ENCODE results near the gene MBOAT1.
A peak's percentile ranks its signal among the peaks of the same experiment; 100 is the strongest.
"Not testable (repeated sequence)": the region's sequence is repeated elsewhere in the genome, so short reads cannot be mapped to it uniquely, and the experiment has no call there.

The MBOAT1 gene

GRCh38 chr6:20212392-20213111 lies at the start of gene MBOAT1:
Gene MBOAT1 (minus strand): TSS chr6:20212469. CDS start chr6:20212234, 235 bp downstream.
- peak; percentile 79 for DNase-seq

GRCh38 chr6:20261685-20262084 lies 49.4 kb upstream of the MBOAT1 start:
- DNase-seq = no peak

- DNase-seq = no peak
Measured at GRCh38 chr6:20260360-20260759, 48.1 kb upstream of the MBOAT1 start.

GRCh38 chr6:20259316-20260049 lies 47.2 kb upstream of the MBOAT1 start:
- DNase-seq = no peak

- no peak for DNase-seq
Measured at GRCh38 chr6:20255428-20255827, 43.2 kb upstream of the MBOAT1 start.

- DNase-seq = no peak
Measured at GRCh38 chr6:20254295-20254694, 42.0 kb upstream of the MBOAT1 start.

GRCh38 chr6:20253021-20253420 lies 40.8 kb upstream of the MBOAT1 start:
- DNase-seq = no peak

- no peak for DNase-seq
Measured at GRCh38 chr6:20252311-20252710, 40.0 kb upstream of the MBOAT1 start.

GRCh38 chr6:20251525-20251924 lies 39.3 kb upstream of the MBOAT1 start:
- no peak for DNase-seq

- no peak for DNase-seq
Measured at GRCh38 chr6:20246125-20246524, 33.9 kb upstream of the MBOAT1 start.

GRCh38 chr6:20244807-20245681 lies 32.8 kb upstream of the MBOAT1 start:
- not testable (repeated sequence) for DNase-seq

- no peak for DNase-seq
Measured at GRCh38 chr6:20243288-20243687, 31.0 kb upstream of the MBOAT1 start.

- no peak for DNase-seq
Measured at GRCh38 chr6:20242397-20242796, 30.1 kb upstream of the MBOAT1 start.

- DNase-seq = no peak
Measured at GRCh38 chr6:20241102-20241501, 28.8 kb upstream of the MBOAT1 start.

GRCh38 chr6:20238688-20239587 lies 26.7 kb upstream of the MBOAT1 start:
- DNase-seq = no peak

GRCh38 chr6:20237677-20238460 lies 25.6 kb upstream of the MBOAT1 start:
- no peak for DNase-seq

GRCh38 chr6:20236909-20237600 lies 24.8 kb upstream of the MBOAT1 start:
- DNase-seq = no peak

- DNase-seq = no peak
Measured at GRCh38 chr6:20236344-20236743, 24.1 kb upstream of the MBOAT1 start.

- no peak for DNase-seq
Measured at GRCh38 chr6:20235041-20235440, 22.8 kb upstream of the MBOAT1 start.

GRCh38 chr6:20234136-20234535 lies 21.9 kb upstream of the MBOAT1 start:
- DNase-seq = no peak
